ENCODE measurements around the gene GET4.

GET4 gene

GRCh38 chr7:886626-887487, 10.5 kb downstream of the GET4 start:
- no peak for DNase-seq (ENCODE audit: low spot score)

GRCh38 chr7:887488-887820, 11.1 kb downstream of the GET4 start:
- DNase-seq (ENCODE audit: low spot score): no peak

- DNase-seq (ENCODE audit: low spot score): no peak
Observed at GRCh38 chr7:888081-889024, 12.0 kb downstream of the GET4 start.

GRCh38 chr7:889025-889390, 12.7 kb downstream of the GET4 start:
- no peak for DNase-seq (ENCODE audit: low spot score)

GRCh38 chr7:889391-889790, 13.0 kb downstream of the GET4 start:
- DNase-seq (ENCODE audit: low spot score): no peak

- DNase-seq (ENCODE audit: low spot score): no peak
Observed at GRCh38 chr7:890868-891267, 14.5 kb downstream of the GET4 start.

GRCh38 chr7:891291-891690, 14.9 kb downstream of the GET4 start:
- DNase-seq (ENCODE audit: low spot score): no peak

GRCh38 chr7:891805-892204, 15.5 kb downstream of the GET4 start:
- no peak for DNase-seq (ENCODE audit: low spot score)

- no peak for DNase-seq (ENCODE audit: low spot score)
Observed at GRCh38 chr7:892648-893593, 16.6 kb downstream of the GET4 start.

GRCh38 chr7:893686-894085, 17.3 kb downstream of the GET4 start:
- no peak for DNase-seq (ENCODE audit: low spot score)

- DNase-seq (ENCODE audit: low spot score): no peak
Observed at GRCh38 chr7:894164-894867, 18.0 kb downstream of the GET4 start.

GRCh38 chr7:894927-895450, 18.6 kb downstream of the GET4 start:
- no peak for DNase-seq (ENCODE audit: low spot score)

- no peak for DNase-seq (ENCODE audit: low spot score)
Observed at GRCh38 chr7:895451-896052, 19.2 kb downstream of the GET4 start.

- no peak for DNase-seq (ENCODE audit: low spot score)
Observed at GRCh38 chr7:896346-897075, 20.2 kb downstream of the GET4 start.

- no peak for DNase-seq (ENCODE audit: low spot score)
Observed at GRCh38 chr7:897086-897485, 20.7 kb downstream of the GET4 start.

- no peak for DNase-seq (ENCODE audit: low spot score)
Observed at GRCh38 chr7:897771-898376, 21.5 kb downstream of the GET4 start.

GRCh38 chr7:898460-898854, 22.1 kb downstream of the GET4 start:
- DNase-seq (ENCODE audit: low spot score): no peak

GRCh38 chr7:898855-899681, 22.7 kb downstream of the GET4 start:
- DNase-seq (ENCODE audit: low spot score): no peak

- DNase-seq (ENCODE audit: low spot score): no peak
Observed at GRCh38 chr7:899806-900205, 23.5 kb downstream of the GET4 start.

All from pons (tissue), 1 donor.